Esophagus (tissue), 2 donors: ENCODE results near the gene ADGRB3. TPM values are rescaled to one million over a fixed set of nuclear protein-coding genes. Genes with fewer than 3 reads are reported as not detected.
"Not testable (repeated sequence)": the region's sequence is repeated elsewhere in the genome, so short reads cannot be mapped to it uniquely, and the experiment has no call there.

Experiments
- H3K27ac ChIP-seq, 2 donors: one replicate each; pipeline ENCODE4 v1.5.1; 2013; ENCODE audit warnings: low read depth in 2 of 2, mild to moderate bottlenecking in 2 of 2, inconsistent platforms in 1 of 2, low read length in 1 of 2, moderate library complexity in 1 of 2
- H3K27me3 ChIP-seq, 2 donors: one replicate each; pipeline ENCODE4 v1.6.1; 2013; ENCODE audit warnings: low read length in 2 of 2, control low read depth in 1 of 2, mild to moderate bottlenecking in 1 of 2; ENCODE audit not compliant: insufficient read depth in 2 of 2, control insufficient read depth in 1 of 2
- H3K36me3 ChIP-seq, 2 donors: one replicate each; pipeline ENCODE4 v1.6.1; 2013; ENCODE audit warnings: low read length in 1 of 2; ENCODE audit not compliant: control insufficient read depth in 2 of 2, insufficient read depth in 2 of 2
- H3K4me1 ChIP-seq, 2 donors: one replicate each; pipeline ENCODE4 v1.6.1; 2013; ENCODE audit warnings: low read length in 1 of 2; ENCODE audit not compliant: control insufficient read depth in 2 of 2, insufficient read depth in 2 of 2
- H3K4me3 ChIP-seq, 2 donors: one replicate each; pipeline ENCODE4 v1.5.1; 2013; ENCODE audit warnings: low read length in 2 of 2, mild to moderate bottlenecking in 2 of 2, low read depth in 1 of 2, moderate library complexity in 1 of 2
- H3K9me3 ChIP-seq, 2 donors: one replicate each; pipeline ENCODE4 v1.6.1; 2013; ENCODE audit warnings: mild to moderate bottlenecking in 2 of 2, low read depth in 1 of 2, low read length in 1 of 2, moderate library complexity in 1 of 2; ENCODE audit not compliant: control insufficient read depth in 2 of 2, insufficient read depth in 1 of 2
- WGBS, 2 donors: extraction: QIAGEN DNeasy Blood & Tissue Kit; methylation state at CpG; one replicate each; pipeline ENCODE4 v1.1.7; 2013; 5-methylcytosine and 5-hydroxymethylcytosine counted together
- polyA plus RNA-seq, 2 donors: library from polyadenylated mRNA; stranded (reverse); fragments of 200-250 nt; gene quantifications; one replicate each; pipeline ENCODE4 v1.2.3, GENCODE V29; 2013
- donor health status: healthy with polysubstance abuse.
- donor health status: Bipolar disorder and iron deficiency.

ADGRB3 gene
- polyA plus RNA-seq, 2 donors: 0.08 to 0.14 TPM

- Histone ChIP-seq H3K4me1 (no peaks in the 10 kb centered on the region), H3K36me3 (no peaks in the 10 kb centered on the region), H3K4me3 (no peak overlapping the region), H3K27me3 (no peaks in the 10 kb centered on the region), H3K9me3 (no peaks in the 10 kb centered on the region), H3K27ac (no peak overlapping the region)
Measured at GRCh38 chr6:69421269-69421668, 786.2 kb downstream of the ADGRB3 start.

DNA sequence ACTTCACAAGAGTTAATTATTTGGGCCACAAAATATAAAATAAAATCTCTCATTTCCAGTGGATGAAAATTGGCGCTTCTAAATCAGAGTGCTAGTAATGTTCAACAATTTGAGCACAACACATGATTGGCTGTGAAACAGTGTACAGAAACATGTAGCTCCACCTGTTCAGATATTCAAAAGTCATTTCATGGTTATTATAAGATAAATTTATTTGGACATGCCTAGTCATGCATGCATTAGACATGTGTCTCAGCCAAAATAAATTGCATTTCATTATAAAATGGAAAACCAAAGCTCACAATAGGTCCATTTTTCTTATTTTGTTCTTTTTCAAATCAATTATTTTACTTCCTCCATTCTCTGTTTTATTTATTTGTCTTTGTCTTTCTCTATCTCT is 786.9 kb downstream of the ADGRB3 start:
- Histone ChIP-seq H3K27me3 (no peaks in the 10 kb centered on the region), H3K27ac (no peak overlapping the region), H3K9me3 (no peaks in the 10 kb centered on the region), H3K36me3 (no peaks in the 10 kb centered on the region), H3K4me3 (no peak overlapping the region), H3K4me1 (no peaks in the 10 kb centered on the region)
- WGBS, 2 donors: 87 to 94% methylated on average over 1 of the region's 1 CpG

DNA sequence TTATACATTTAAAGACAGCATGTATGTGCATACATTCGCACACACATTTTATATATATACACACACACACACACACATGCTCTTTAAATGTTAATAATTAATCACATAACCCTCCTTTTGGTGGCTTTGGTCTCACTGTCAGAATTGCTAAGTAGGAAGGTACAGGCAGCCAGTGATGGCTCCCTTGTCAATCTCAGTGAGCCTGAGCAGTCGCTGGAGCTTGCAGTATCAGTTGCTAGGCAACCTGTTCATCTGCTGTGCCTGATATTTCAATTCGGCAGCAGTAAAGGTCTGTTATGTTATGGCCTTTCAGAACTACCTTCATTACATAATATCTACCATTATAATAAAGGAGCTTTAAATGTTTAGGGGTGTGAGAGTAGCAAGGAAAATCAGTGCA is 787.4 kb downstream of the ADGRB3 start:
- no peak overlapping the region for H3K27ac ChIP-seq
- H3K9me3 ChIP-seq: no peaks in the 10 kb centered on the region
- H3K4me3 ChIP-seq: no peak overlapping the region
- WGBS, 2 donors: 48 to 59% methylated on average over 3 of the region's 3 CpGs
- no peaks in the 10 kb centered on the region for H3K27me3 ChIP-seq
- no peaks in the 10 kb centered on the region for H3K4me1 ChIP-seq
- H3K36me3 ChIP-seq: no peaks in the 10 kb centered on the region

GRCh38 chr6:69423785-69424184 is 788.7 kb downstream of the ADGRB3 start:
- no peaks in the 10 kb centered on the region for H3K9me3 ChIP-seq
- no peak overlapping the region for H3K4me3 ChIP-seq
- H3K27ac ChIP-seq: no peak overlapping the region
- no peaks in the 10 kb centered on the region for H3K36me3 ChIP-seq
- WGBS, 2 donors: 85 to 89% methylated on average over 3 of the region's 3 CpGs
- H3K4me1 ChIP-seq: no peaks in the 10 kb centered on the region
- no peaks in the 10 kb centered on the region for H3K27me3 ChIP-seq

- no peak overlapping the region for H3K4me3 ChIP-seq
- WGBS, 2 donors: 30 to 39% methylated on average over 3 of the region's 3 CpGs
- H3K27ac ChIP-seq: no peak overlapping the region
- H3K4me1 ChIP-seq: no peaks in the 10 kb centered on the region
- H3K9me3 ChIP-seq: no peaks in the 10 kb centered on the region
- H3K36me3 ChIP-seq: no peaks in the 10 kb centered on the region
- no peaks in the 10 kb centered on the region for H3K27me3 ChIP-seq
Measured at GRCh38 chr6:69424581-69424980, 789.5 kb downstream of the ADGRB3 start.

DNA sequence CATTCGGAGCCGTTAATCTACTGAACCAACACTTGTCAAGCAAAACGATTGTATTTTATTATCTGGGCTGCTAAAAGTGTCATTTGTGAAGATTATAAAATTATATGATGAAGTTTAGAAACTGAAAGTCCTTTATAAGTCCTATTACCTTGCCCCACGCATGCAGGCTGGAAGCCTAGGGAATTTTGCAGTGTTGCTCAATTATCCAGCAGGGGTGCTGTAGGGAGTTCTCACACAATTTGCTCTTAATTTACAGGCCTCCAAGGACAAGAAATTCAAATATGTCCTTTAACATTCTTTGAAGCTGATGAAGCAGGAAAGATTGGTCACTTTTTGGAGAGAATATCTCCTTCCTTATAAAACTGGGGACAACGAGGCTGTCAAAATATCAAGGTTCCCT is 792.8 kb downstream of the ADGRB3 start:
- no peaks in the 10 kb centered on the region for H3K9me3 ChIP-seq
- 67 to 69% methylated on average over 5 of the region's 5 CpGs for WGBS, 2 donors
- no peak overlapping the region for H3K4me3 ChIP-seq

GRCh38 chr6:69432168-69432567 is 797.1 kb downstream of the ADGRB3 start:
- not testable (repeated sequence) for H3K4me3 ChIP-seq, H3K4me1 ChIP-seq, H3K9me3 ChIP-seq, H3K27me3 ChIP-seq, H3K27ac ChIP-seq, H3K36me3 ChIP-seq
- 86 to 90% methylated on average over 17 to 19 of the region's 19 CpGs for WGBS, 2 donors

More for the DNA sequence above, 792.8 kb downstream of the ADGRB3 start:
- Histone ChIP-seq H3K36me3 (no peaks in the 10 kb centered on the region), H3K27ac (no peak overlapping the region), H3K27me3 (no peaks in the 10 kb centered on the region), H3K4me1 (no peaks in the 10 kb centered on the region)

DNA sequence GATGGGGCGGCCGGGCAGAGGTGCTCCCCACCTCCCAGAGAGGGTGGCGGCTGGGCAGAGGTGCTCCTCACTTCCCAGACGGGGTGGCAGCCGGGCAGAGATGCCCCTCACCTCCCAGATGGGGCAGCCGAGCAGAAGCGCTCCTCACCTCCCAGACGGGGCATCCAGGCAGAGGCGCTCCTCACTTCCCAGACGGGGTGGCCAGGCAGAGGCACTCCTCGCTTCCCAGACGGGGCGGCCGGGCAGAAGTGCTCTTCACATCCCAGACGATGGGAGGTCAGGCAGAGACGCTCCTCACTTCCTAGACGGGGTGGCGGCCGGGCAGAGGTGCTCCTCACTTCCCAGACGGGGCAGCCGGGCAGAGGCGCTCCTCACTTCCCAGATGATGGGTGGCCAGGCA is 798.0 kb downstream of the ADGRB3 start:
- not testable (repeated sequence) for H3K9me3 ChIP-seq, H3K36me3 ChIP-seq, H3K4me3 ChIP-seq, H3K4me1 ChIP-seq, H3K27me3 ChIP-seq, H3K27ac ChIP-seq
- 85 to 86% methylated on average over 22 of the region's 22 CpGs for WGBS, 2 donors

DNA sequence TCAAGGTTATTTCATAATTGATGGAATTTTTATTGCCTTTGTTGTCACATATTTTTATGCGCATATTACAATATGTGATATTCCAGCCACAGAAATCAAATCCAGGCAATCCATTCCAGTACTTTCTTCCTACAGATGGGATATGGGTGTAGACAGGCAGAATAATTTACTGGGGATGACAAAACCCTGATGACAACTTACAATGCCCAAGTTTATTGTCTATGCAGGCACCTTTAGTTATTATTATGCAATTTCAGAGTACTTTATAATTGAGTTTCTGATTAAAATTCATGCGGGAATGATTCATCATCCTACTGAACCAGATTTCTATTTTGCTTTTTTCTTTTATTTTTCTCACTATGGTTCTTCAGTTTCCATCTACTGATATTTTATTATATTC is 803.0 kb downstream of the ADGRB3 start:
- no peaks in the 10 kb centered on the region for H3K27me3 ChIP-seq
- H3K9me3 ChIP-seq: no peaks in the 10 kb centered on the region
- WGBS, 2 donors: 88 to 91% methylated on average over 2 of the region's 2 CpGs
- H3K4me1 ChIP-seq: no peaks in the 10 kb centered on the region
- no peak overlapping the region for H3K4me3 ChIP-seq
- no peak overlapping the region for H3K27ac ChIP-seq
- H3K36me3 ChIP-seq: no peaks in the 10 kb centered on the region
